Smooth muscle cell of the brain vasculature (primary cell): Measurements from ENCODE around the gene MUC15.
"Not testable (repeated sequence)": the region's sequence is repeated elsewhere in the genome, so short reads cannot be mapped to it uniquely, and the experiment has no call there.

Experiments
- DNase-seq: peaks from one replicate; pipeline ENCODE4 v3.0.0-alpha.2; 2012; ENCODE audit warnings: low read depth, low spot score

The MUC15 gene

DNA sequence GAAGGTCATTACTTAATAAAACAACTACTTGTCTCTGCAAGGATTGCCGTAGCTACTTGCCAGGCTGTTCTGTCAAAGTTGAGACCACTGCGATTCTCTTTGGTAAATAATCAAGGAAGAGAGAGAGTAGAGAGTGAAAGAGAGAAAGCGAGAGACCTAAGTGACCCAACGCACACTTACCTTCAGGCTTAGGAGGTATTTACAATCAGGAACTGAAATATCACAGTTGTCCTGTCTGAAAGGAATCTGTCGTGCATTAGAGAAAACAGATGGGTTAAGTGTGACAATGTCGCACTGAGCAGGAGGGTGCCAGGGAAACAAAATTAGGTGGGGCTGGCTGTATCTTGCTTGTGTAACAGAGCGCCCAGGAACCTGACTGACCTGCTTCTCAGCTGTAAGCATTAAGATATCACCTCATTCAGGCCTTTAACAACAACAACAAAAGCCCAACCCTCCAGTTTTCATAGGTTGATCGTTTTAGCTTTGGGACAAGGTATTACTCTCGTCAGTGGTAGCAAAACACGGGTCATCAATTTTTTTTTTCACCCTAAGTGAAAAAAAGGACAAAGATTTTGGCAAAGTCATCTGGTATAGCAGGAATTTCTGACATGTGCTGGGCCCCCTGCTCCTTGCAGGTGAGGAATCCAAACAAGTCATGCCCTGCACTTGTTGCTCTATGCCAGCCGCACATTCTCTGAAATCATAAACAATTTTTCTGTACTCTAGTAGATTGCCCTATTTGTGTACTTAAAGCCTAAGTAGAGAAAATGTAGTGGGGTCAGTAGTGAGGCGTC, at the start of gene MUC15:
TSS of gene MUC15 (minus strand) at position 403 of the 794 bp plus-strand sequence. CDS start 5,169 bp downstream, outside the sequence.
- DNase-seq = no peak

DNA sequence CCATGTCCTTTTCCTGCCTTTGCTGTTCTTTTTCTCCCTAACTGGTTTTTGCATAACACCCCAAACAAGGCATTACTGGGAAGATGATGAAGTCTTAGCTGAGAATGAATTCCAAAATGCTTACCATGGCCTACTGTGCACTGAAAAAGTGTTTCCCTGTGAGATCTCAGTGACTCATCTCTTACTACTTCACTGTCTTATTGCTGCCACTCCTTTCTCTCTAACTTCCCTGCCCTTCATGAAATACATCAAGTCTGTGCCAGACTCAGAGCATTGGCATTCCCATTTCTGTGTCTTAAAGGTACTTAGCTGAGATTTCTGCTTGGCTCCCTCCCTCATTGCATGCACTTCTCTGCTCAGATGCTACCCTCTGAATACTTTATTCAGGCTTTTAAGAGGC, 49.1 kb upstream of the MUC15 start:
- no peak for DNase-seq

- DNase-seq = no peak
Observed at GRCh38 chr11:26620282-26621045, 48.4 kb upstream of the MUC15 start.

DNA sequence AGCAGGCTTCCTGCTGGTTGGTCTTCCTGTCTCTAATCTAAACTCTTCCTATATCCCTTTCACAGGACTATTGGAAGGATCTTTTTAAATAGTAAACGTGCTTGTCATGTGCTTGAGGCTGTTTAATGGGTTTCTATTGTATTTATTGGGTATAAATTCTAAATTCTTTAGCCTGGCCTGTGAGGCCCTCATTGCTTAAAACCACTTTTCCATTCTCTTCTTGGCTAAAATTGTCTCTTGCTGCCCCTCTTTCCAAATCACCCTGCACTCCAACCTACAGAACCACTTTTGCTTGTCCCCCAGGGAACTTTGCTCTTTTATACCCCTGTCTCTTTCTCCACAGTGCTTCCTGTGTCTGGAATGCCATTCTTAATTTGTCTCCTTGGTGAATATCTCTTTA, 46.4 kb upstream of the MUC15 start:
- DNase-seq = no peak

DNA sequence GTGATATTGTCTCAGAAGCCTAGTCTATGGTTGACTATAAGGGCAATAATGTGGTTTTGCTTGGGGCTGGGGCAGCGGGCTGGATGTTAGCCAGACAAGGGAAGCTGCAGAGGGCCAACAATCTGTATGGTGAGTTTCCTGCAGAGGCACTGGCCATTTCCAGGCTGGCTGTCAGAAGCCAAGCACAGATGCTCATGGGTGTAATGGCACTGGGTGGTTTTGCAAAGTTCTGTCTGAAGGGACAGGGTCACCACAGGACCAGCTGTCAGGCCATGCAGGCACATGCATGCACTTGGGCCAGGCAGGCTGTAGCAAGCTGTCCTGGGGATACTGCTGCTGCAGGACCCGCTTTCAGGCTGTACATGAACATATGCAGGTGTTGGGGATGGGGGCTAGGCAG, 41.7 kb upstream of the MUC15 start:
- no peak for DNase-seq

- DNase-seq = no peak
Observed at GRCh38 chr11:26608507-26609146, 36.6 kb upstream of the MUC15 start.

GRCh38 chr11:26607725-26608506, 35.9 kb upstream of the MUC15 start:
- no peak for DNase-seq

DNA sequence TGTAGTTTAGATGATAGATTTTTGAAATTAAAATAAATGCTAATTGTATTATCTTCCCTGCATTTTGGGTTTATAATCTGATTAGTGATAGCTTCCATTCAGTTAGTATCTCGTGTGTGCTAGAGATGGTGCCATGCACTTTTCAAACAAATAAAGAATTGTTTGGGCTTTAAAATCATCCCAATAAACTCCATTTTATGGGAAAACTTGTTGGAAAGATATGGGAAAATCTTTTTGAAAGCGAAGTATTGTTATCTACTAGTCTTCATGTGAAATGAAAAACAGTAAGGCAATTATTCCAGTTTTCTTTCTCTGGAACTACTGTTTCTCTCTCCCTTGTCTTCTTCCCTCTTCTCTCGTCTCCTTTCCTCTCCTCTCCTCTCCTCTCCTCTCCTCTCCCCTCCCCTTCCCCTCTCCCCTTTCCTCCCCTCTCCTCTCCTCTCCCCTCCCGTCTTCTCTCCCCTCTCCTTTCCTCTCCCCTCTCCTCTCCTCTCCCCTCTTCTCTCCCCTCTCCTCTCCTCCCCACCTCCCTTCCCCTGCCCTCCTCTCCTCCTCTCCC, 27.9 kb upstream of the MUC15 start:
- no peak for DNase-seq

- no peak for DNase-seq
Observed at GRCh38 chr11:26599425-26599824, 27.4 kb upstream of the MUC15 start.

DNA sequence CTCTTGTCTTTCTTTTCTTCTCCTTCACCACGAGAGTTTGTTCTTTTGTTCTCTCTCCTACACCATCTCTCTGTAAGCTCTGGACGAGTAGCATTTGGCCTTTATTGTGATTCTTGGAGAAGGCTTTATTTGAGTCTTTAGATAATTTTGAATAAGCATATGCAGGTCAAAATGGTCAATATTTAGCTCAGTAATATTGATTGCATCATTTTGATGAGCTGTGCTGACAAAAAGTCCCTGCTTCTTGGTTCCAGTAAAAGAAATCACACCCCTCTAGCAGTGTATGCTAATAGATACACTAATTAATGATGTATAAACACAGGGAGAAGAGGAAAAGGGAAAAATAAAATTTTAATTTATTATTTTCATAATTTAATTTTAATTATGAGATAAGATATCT, 25.8 kb upstream of the MUC15 start:
- no peak for DNase-seq

GRCh38 chr11:26597049-26597689, 25.1 kb upstream of the MUC15 start:
- DNase-seq = not testable (repeated sequence)

- not testable (repeated sequence) for DNase-seq
Observed at GRCh38 chr11:26595207-26595865, 23.3 kb upstream of the MUC15 start.

- no peak for DNase-seq
Observed at GRCh38 chr11:26593691-26594090, 21.6 kb upstream of the MUC15 start.

- no peak for DNase-seq
Observed at GRCh38 chr11:26587073-26587472, 15.0 kb upstream of the MUC15 start.

GRCh38 chr11:26584818-26585217, 12.8 kb upstream of the MUC15 start:
- no peak for DNase-seq

DNA sequence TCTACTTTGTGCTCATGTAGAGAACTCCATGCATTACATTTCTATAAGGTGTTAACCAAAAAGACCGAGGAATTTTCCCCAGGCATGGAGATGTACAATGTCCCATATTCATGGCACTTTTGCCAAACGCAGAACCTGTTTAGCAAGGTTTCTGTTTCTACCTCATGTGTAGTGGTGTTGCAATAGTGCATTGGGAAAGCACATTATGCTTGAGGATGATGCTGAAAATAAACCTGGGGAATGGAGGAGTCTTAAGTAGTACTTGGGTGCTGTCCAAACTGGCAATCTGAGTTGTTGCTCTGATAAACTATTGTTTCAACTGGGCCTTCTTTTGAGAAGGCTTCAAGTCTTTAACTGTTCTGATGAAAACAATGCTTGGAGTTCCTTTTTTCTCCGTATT, 11.5 kb upstream of the MUC15 start:
- DNase-seq = no peak

DNA sequence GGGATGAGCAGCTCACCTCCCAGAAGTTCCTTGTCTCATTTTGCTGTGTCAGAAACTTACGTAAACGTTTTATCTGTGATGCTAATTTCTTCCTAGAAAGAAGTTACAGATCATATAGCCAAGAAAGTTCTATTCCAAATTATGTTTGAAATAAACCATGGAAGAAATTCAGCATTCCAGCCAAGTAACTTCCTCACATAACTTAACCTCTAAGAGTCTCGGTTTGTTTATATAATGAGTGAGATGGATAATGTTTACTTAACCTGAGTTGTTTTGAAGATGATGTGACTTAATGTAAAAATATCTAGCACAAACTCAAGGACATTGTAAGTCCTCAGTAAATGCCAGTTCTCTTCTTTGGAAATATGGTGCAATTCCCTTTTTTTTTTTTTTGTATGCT, 8.9 kb upstream of the MUC15 start:
- DNase-seq = no peak

GRCh38 chr11:26579683-26580082, 7.6 kb upstream of the MUC15 start:
- no peak for DNase-seq

- DNase-seq = no peak
Observed at GRCh38 chr11:26578998-26579661, 7.1 kb upstream of the MUC15 start.

- no peak for DNase-seq
Observed at GRCh38 chr11:26575946-26576345, 3.9 kb upstream of the MUC15 start.
